Measurements from ENCODE around the gene CBX2. TPM values are rescaled to one million over a fixed set of nuclear protein-coding genes. Genes with fewer than 3 reads are reported as not detected.

The CBX2 gene
- total RNA-seq, 1 experiment from 2014 or later: 28.3 TPM

DNA sequence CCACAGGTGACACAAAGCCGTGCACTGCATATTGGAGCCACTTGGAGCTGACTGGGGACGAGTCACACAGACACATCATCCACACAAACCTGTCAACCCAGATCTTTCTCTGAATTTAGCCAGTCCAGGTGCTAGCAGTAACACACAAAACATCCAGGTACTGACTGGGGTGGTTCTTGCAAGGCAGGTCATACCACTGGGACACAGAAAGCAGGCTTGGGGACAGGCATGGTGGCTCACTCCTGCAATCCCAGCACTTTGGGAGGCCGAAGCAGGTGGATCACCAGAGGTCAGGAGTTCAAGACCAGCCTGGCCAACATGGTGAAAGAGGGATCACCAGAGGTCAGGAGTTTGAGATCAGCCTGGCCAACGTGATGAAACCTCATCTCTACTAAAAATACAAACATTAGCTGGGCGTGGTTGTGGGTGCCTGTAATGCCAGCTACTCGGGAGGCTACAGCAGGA is 32.3 kb upstream of the CBX2 start (continued):
- TF ChIP-seq SP1 (IDR thresholded peaks at IDR 0.05; ENCODE audit: low read depth) (no peak), SRF (IDR thresholded peaks at IDR 0.05; ENCODE audit: low read depth) (no peak), ZNF274 (IDR thresholded peaks at IDR 0.05; ENCODE audit: low read depth, low read length) (no peak)
- TF ChIP-seq, protein P1, sequence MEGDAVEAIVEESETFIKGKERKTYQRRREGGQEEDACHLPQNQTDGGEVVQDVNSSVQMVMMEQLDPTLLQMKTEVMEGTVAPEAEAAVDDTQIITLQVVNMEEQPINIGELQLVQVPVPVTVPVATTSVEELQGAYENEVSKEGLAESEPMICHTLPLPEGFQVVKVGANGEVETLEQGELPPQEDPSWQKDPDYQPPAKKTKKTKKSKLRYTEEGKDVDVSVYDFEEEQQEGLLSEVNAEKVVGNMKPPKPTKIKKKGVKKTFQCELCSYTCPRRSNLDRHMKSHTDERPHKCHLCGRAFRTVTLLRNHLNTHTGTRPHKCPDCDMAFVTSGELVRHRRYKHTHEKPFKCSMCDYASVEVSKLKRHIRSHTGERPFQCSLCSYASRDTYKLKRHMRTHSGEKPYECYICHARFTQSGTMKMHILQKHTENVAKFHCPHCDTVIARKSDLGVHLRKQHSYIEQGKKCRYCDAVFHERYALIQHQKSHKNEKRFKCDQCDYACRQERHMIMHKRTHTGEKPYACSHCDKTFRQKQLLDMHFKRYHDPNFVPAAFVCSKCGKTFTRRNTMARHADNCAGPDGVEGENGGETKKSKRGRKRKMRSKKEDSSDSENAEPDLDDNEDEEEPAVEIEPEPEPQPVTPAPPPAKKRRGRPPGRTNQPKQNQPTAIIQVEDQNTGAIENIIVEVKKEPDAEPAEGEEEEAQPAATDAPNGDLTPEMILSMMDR (IDR thresholded peaks at IDR 0.05 in 2 of 3, conservative IDR thresholded peaks at IDR 0.05 in 1 of 3; ENCODE audit: borderline replicate concordance in 1 of 3, insufficient read depth in 1 of 3, low read depth in 2 of 3, low read length in 2 of 3): no peak

DNA sequence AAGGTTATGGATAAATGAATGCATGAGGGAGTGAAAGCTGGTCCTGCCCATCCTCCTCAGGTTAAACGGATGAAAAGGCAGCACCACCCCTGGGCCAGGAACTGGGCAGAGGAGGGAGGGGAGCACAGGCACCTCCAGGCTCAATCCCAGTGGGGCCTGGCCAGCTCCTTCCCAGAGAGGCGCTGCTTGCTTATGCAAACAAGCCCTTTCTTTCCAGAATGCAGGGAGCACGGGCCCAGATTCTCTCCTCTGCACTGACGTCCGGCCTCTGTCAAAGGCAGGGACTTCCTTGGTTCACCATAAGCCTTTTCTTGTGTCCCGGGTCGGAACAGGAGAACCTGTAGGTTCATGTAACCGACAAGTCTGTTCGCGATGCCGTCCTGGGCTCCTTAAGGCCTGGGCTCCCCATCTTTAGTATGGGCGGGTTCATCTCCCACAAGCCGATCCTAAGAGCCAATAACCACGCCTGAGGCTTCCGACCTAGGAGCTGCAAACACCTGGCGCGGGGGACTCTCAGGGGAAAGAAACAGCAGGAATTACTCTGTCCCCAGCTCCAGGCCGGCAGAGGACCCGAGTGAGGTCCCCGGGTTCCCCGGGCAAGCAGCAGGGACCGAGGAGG is 30.9 kb upstream of the CBX2 start:
- ChIA-PET RAD21 (ENCODE audit: low non-redundant PET in 1 of 2, low total read pairs in 2 of 2, uncharacterized antibody in 2 of 2, unreplicated experiment in 2 of 2) (interaction anchor here in 1 of 2 experiments (1.2 kb wide), 1 partner anchor 89 kb away, joined by 5 read pairs; no protein-coding TSS in a partner anchor), POLR2A (no interaction called here), CTCF (interaction anchor here (0.6 to 3.5 kb wide), 6 partner anchors 31 to 261 kb away, joined by 3 to 12 read pairs (median 7); no protein-coding TSS in a partner anchor)
- DNase-seq (ENCODE audit: low read depth, low spot score) (no peak), ATAC-seq (no peak)
- Histone ChIP-seq H3K27ac (ENCODE audit: low read depth, low read length) (no peak overlapping the region), H3K4me2 (ENCODE audit: low read length) (no peak overlapping the region), H3K9me3 (ENCODE audit: control insufficient read depth in 1 of 2, insufficient read depth in 1 of 2, low read depth in 1 of 2, low read length in 2 of 2) (no peaks in the 10 kb centered on the region), H2AFZ (ENCODE audit: low read depth, low read length, poor library complexity, severe bottlenecking) (no peak overlapping the region), H3K9ac (ENCODE audit: low read length) (no peak overlapping the region), H3K4me3 (replicated peaks in 1 of 2; ENCODE audit: low read depth in 1 of 2, low read length in 2 of 2) (no peak overlapping the region), H4K20me1 (ENCODE audit: insufficient read depth) (no peaks in the 10 kb centered on the region), H3K27me3 (ENCODE audit: insufficient read depth, low read length) (no peaks in the 10 kb centered on the region), H3K9me2 (ENCODE audit: insufficient read depth) (no peaks in the 10 kb centered on the region), H3K36me3 (ENCODE audit: control insufficient read depth in 1 of 2, insufficient read depth in 2 of 2, low read length in 2 of 2) (no peaks in the 10 kb centered on the region), H3K4me1 (ENCODE audit: control insufficient read depth in 1 of 2, insufficient read depth in 2 of 2, low read length in 2 of 2) (peaks cover 14 to 37% of the 10 kb centered on the region in 2 experiments; a peak in 3 of 4 replicates), H3K79me2 (ENCODE audit: insufficient read depth, low read length) (no peaks in the 10 kb centered on the region)
- no TSS peak for BruUV-seq (replicated peaks)
- TF ChIP-seq CEBPB (IDR thresholded peaks at IDR 0.05; ENCODE audit: low read depth) (no peak), POLR2A (IDR thresholded peaks at IDR 0.05; ENCODE audit: borderline replicate concordance, extremely low read depth, insufficient read depth, insufficient read length) (no peak), FOSL1 (IDR thresholded peaks at IDR 0.05; ENCODE audit: low read depth) (no peak), POLR2AphosphoS5 (IDR thresholded peaks at IDR 0.05; ENCODE audit: low read depth, low read length) (no peak), SIN3A (IDR thresholded peaks at IDR 0.05; ENCODE audit: low read depth) (no peak), SRF (IDR thresholded peaks at IDR 0.05; ENCODE audit: low read depth) (no peak), EZH2 (IDR thresholded peaks at IDR 0.05) (no peak)
- TF ChIP-seq, protein P2, sequence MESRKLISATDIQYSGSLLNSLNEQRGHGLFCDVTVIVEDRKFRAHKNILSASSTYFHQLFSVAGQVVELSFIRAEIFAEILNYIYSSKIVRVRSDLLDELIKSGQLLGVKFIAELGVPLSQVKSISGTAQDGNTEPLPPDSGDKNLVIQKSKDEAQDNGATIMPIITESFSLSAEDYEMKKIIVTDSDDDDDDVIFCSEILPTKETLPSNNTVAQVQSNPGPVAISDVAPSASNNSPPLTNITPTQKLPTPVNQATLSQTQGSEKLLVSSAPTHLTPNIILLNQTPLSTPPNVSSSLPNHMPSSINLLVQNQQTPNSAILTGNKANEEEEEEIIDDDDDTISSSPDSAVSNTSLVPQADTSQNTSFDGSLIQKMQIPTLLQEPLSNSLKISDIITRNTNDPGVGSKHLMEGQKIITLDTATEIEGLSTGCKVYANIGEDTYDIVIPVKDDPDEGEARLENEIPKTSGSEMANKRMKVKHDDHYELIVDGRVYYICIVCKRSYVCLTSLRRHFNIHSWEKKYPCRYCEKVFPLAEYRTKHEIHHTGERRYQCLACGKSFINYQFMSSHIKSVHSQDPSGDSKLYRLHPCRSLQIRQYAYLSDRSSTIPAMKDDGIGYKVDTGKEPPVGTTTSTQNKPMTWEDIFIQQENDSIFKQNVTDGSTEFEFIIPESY (IDR thresholded peaks at IDR 0.05; ENCODE audit: extremely low read depth, insufficient replicate concordance, low read length): no peak
- intact Hi-C loops (cut with micrococcal nuclease): no loop called here
